ENCODE data around the gene OR52E2.

DNA sequence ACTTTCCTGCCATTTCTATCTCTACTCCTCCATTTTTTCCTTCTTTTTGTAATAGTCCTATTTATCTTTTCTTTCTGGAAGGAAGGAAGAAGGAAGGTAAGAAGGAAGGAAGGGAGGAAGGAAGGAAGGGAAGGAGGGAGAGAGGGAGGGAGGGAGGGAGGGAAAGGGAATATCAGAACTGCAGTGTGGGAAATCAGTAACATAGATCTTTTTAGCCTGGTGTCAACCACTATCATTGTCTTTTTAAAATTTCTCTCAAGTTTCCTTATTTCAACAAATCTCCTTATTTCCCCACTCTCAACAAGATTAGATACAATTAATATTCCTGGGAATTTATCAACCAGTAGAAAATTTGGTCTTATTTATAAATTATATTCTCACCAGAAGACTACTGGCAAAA lies 43.6 kb upstream of the OR52E2 start:
- TF ChIP-seq, protein P1, sequence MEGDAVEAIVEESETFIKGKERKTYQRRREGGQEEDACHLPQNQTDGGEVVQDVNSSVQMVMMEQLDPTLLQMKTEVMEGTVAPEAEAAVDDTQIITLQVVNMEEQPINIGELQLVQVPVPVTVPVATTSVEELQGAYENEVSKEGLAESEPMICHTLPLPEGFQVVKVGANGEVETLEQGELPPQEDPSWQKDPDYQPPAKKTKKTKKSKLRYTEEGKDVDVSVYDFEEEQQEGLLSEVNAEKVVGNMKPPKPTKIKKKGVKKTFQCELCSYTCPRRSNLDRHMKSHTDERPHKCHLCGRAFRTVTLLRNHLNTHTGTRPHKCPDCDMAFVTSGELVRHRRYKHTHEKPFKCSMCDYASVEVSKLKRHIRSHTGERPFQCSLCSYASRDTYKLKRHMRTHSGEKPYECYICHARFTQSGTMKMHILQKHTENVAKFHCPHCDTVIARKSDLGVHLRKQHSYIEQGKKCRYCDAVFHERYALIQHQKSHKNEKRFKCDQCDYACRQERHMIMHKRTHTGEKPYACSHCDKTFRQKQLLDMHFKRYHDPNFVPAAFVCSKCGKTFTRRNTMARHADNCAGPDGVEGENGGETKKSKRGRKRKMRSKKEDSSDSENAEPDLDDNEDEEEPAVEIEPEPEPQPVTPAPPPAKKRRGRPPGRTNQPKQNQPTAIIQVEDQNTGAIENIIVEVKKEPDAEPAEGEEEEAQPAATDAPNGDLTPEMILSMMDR (optimal IDR thresholded peaks at IDR 0.05 in 1 of 3, IDR thresholded peaks at IDR 0.05 in 1 of 3, conservative IDR thresholded peaks at IDR 0.05 in 1 of 3; ENCODE audit: extremely low read depth in 1 of 3, insufficient read depth in 2 of 3, low read length in 3 of 3), result no peak
- no peak for TF ChIP-seq EZH2 (IDR thresholded peaks at IDR 0.05; ENCODE audit: low read length)

Measured in keratinocyte (primary cell).